HL-60 (cell line): ENCODE results near the gene RSRP1.

Experiments
- DNase-seq, 2 experiments: peaks; one replicate each; pipeline ENCODE4 v3.0.0-alpha.2; 2010 to 2020; ENCODE audit warnings: low read depth in 1 of 2, low spot score in 1 of 2
- H3K27ac ChIP-seq: fragments of 250-450 bp; sonication (Bioruptor Pico); replicated peaks from 2 replicates; pipeline ENCODE4 v1.5.1; 2020; ENCODE audit warnings: mild to moderate bottlenecking, moderate library complexity
- H3K27me3 ChIP-seq: fragments of 250-450 bp; sonication (Bioruptor Pico); 2 replicates; pipeline ENCODE4 v1.5.1; 2021; ENCODE audit warnings: mild to moderate bottlenecking, moderate library complexity; ENCODE audit not compliant: insufficient read depth, poor library complexity, severe bottlenecking
- H3K4me3 ChIP-seq: replicated peaks from 2 replicates; pipeline ENCODE4 v1.5.1; 2011; ENCODE audit warnings: mild to moderate bottlenecking, control low read depth, low read length; ENCODE audit not compliant: insufficient read depth
- GABPA ChIP-seq: IDR thresholded peaks from 2 replicates; pipeline ENCODE4 v1.6.1; 2012; ENCODE audit warnings: low read depth
- POLR2AphosphoS5 ChIP-seq: IDR thresholded peaks from 2 replicates; pipeline ENCODE4 v1.6.1; 2012; ENCODE audit warnings: low read depth
- REST ChIP-seq: IDR thresholded peaks from 2 replicates; pipeline ENCODE4 v1.6.1; 2012; ENCODE audit warnings: low read depth; ENCODE audit not compliant: insufficient replicate concordance
- SPI1 ChIP-seq: IDR thresholded peaks from 2 replicates; pipeline ENCODE4 v1.6.1; 2012; ENCODE audit warnings: low read depth, mild to moderate bottlenecking, borderline replicate concordance
- TF ChIP-seq, protein P1 (sequence below): IDR thresholded peaks from one replicate; pipeline ENCODE4 v1.5.1; 2011; ENCODE audit warnings: low read length, control low read depth, inconsistent platforms; ENCODE audit not compliant: insufficient read depth

RSRP1 gene

GRCh38 chr1:25232866-25233784 is 14.1 kb downstream of the RSRP1 start:
- DNase-seq, result peak; percentile 87 to 92
- Histone ChIP-seq H3K4me3 (peak overlapping the region; percentile 96), H3K27ac (peak overlapping the region; percentile 91), H3K27me3 (no peaks in the 10 kb centered on the region)
- TF ChIP-seq, protein P1, sequence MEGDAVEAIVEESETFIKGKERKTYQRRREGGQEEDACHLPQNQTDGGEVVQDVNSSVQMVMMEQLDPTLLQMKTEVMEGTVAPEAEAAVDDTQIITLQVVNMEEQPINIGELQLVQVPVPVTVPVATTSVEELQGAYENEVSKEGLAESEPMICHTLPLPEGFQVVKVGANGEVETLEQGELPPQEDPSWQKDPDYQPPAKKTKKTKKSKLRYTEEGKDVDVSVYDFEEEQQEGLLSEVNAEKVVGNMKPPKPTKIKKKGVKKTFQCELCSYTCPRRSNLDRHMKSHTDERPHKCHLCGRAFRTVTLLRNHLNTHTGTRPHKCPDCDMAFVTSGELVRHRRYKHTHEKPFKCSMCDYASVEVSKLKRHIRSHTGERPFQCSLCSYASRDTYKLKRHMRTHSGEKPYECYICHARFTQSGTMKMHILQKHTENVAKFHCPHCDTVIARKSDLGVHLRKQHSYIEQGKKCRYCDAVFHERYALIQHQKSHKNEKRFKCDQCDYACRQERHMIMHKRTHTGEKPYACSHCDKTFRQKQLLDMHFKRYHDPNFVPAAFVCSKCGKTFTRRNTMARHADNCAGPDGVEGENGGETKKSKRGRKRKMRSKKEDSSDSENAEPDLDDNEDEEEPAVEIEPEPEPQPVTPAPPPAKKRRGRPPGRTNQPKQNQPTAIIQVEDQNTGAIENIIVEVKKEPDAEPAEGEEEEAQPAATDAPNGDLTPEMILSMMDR, result no peak
- TF ChIP-seq SPI1, result no peak
- TF ChIP-seq GABPA, result no peak
- TF ChIP-seq REST, result no peak

DNA sequence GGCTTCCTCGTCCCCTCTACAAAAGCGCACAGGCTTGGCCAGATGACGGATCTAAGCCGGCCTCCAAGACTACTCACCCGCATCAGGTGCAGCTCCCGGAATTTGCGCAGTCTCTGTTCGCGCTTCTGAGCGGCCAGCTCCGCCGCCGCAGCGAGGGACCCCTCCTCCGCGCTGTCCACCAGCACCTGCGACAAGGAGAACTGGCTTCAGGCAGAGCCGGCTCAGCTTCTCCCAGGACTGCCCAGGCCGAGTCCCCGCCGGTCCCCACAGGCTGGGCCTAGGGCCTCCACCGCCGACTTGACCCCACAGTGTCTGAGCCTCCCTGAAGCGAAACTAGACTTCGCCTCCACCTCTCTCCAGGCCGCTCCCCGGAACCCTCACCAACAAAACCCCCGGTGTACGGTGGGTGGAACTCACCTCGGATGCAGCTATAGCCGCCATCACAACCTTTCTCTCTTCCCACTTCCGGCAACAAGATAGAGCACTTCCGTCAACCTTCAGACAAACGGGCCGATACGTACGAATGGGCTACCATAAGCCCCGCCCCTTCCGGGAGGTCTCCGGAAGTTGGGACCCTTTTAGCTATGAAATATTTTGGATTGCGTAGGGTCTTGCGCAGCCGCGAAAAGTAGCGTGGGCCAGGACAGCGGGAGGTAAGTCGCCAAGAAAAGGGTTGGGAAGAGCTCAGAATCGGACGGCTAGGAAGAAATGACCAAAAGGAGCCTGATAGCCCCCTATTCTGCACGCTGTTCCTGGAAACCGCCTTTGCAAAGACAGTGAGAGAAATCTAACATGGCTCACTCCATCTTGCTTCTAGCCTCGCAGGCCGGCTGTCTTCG is 15.0 kb downstream of the RSRP1 start, which contains the start of gene SYF2:
SYF2 (minus strand) TSS at position 476 of the 839 bp plus-strand sequence; CDS start at position 441, 35 bp downstream.
- peak within 1 kb of the TSS; percentile 96 for H3K4me3 ChIP-seq
- peak within 1 kb of the TSS; percentile 91 for H3K27ac ChIP-seq
- TF ChIP-seq POLR2AphosphoS5 (peak; percentile 71), GABPA (peak; percentile 91), SPI1 (peak; percentile 62; the same call in 1 of the 2 replicates), REST (peak; percentile 70)
- TF ChIP-seq, protein P1, result no peak
- H3K27me3 ChIP-seq, result no peaks in the 10 kb centered on the region
- DNase-seq, result peak; percentile 91 to 95

- no peak overlapping the region for H3K27ac ChIP-seq
- no peak for DNase-seq
- TF ChIP-seq POLR2AphosphoS5, result no peak
- no peaks in the 10 kb centered on the region for H3K27me3 ChIP-seq
- no peak overlapping the region for H3K4me3 ChIP-seq
These were observed 23.8 kb downstream of the RSRP1 start for GRCh38 chr1:25223471-25223870.

GRCh38 chr1:25222606-25223005 is 24.6 kb downstream of the RSRP1 start:
- H3K27me3 ChIP-seq, result no peaks in the 10 kb centered on the region
- TF ChIP-seq POLR2AphosphoS5 (no peak), SPI1 (no peak), GABPA (no peak), REST (no peak)
- TF ChIP-seq, protein P1, result no peak
- no peak overlapping the region for H3K4me3 ChIP-seq
- no peak overlapping the region for H3K27ac ChIP-seq
- DNase-seq, result no peak
